ENCODE measurements around the gene CLEC4M.

CLEC4M gene

DNA sequence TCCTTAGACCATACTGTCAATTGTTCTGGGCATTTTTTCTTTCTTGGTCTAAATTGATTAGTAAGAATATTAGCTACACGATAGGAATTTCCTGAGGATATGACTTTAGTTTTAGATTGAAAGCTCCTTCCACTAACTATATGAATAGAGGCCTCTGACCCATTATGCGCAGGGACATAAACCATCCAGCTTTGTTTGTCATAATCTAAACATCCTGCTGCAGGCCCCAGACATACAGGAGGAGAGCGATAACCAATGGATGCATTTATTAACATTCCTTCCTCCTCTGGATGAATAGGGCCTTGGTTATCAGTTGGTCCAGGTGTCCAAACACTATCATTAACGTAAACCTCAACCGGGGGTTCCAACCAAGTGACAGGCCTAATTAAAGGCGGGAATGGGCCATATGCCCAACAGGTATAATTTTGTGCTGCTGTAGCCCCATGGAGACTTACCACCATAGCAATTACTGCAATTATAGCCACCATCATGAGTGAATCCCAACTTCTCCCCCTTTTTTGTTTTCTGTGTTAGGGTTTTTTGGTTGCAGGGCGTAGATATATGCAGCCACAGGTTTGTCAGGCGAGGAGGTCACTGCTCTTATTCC lies 32.6 kb downstream of the CLEC4M start:
- Histone ChIP-seq H3K36me3 (ENCODE audit: control insufficient read depth in 2 of 2, insufficient read depth in 1 of 2, low read length in 2 of 2) (no peaks in the 10 kb centered on the region), H3K27ac (ENCODE audit: extremely low read depth, low read depth, low read length) (no peak overlapping the region), H3K4me1 (ENCODE audit: control insufficient read depth, insufficient read depth, low read length) (no peaks in the 10 kb centered on the region), H3K9me3 (ENCODE audit: control insufficient read depth, insufficient read depth, low read depth, low read length) (no peaks in the 10 kb centered on the region), H3K4me3 (ENCODE audit: low read depth, low read length) (no peak overlapping the region)
- CTCF ChIA-PET = interaction anchor here (0.7 to 7.3 kb wide), 4 partner anchors 11 to 229 kb away, joined by 3 to 80 read pairs (median 3); no protein-coding TSS in a partner anchor
- TF ChIP-seq ZIC2 (tag by site-specific recombination; IDR thresholded peaks at IDR 0.05) = no peak
- TF ChIP-seq SP7 (tag by site-specific recombination; IDR thresholded peaks at IDR 0.05) = peak; percentile 55
- POLR2A ChIA-PET = no interaction called here

DNA sequence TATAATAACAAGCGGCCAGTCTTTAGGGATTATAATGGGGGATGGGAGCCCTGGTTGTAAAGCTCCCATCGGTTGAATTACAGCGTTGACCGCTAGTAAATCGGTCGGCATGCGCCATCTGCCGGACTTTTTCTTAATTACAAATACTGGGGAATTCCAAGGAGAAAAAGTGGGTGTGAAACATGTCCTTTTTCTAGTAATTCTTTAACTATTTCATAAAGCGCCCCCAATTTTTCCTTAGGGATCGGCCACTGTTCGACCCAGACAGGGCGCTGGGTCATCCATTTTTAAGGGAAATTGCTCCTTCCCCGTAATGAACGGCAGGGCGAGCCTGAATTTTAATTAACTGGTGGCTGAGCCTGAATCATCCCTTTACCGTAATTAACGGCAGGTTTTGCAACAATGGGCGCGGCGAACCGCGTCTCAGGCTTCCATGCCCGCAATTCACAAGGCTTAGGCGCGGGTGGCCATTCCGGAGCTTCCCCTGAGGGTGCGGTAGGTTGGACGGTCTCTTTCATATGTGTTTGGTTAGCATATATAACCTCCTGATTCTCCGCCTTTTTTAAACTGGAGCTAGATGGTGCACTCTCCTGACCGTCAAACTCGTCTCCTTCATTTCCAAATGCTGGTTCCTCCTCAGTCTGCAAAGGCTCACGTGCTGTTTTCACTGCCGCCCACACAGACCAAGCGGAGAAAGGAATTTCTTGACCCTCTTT lies 36.8 kb downstream of the CLEC4M start:
- Histone ChIP-seq H3K27ac (ENCODE audit: extremely low read depth, low read depth, low read length) (no peak overlapping the region), H3K4me1 (ENCODE audit: control insufficient read depth, insufficient read depth, low read length) (no peaks in the 10 kb centered on the region), H3K36me3 (ENCODE audit: control insufficient read depth in 2 of 2, insufficient read depth in 1 of 2, low read length in 2 of 2) (no peaks in the 10 kb centered on the region), H3K4me3 (ENCODE audit: low read depth, low read length) (no peak overlapping the region), H3K9me3 (ENCODE audit: control insufficient read depth, insufficient read depth, low read depth, low read length) (no peaks in the 10 kb centered on the region)
- ChIA-PET CTCF (interaction anchor here (0.5 to 7.3 kb wide), 46 partner anchors 9 to 1696 kb away, joined by 3 to 80 read pairs (median 4); partner anchors contain the start of genes ARHGEF18, PCP2 and TRAPPC5), POLR2A (interaction anchor here (0.6 to 1.1 kb wide), 4 partner anchors 31 to 1640 kb away, joined by 4 read pairs; no protein-coding TSS in a partner anchor)
- TF ChIP-seq ZFHX2 (tag by site-specific recombination; conservative IDR thresholded peaks at IDR 0.05) (0 out of 2 replicates have a peak, but pooled peaks have one; percentile 46), YY1 (tag by site-specific recombination; IDR thresholded peaks at IDR 0.05) (0 out of 2 replicates have a peak, but pooled peaks have one; percentile 50), ZNF830 (tag by site-specific recombination; IDR thresholded peaks at IDR 0.05; ENCODE audit: low read depth) (no peak), ZNF560 (tag by site-specific recombination; IDR thresholded peaks at IDR 0.05; ENCODE audit: borderline replicate concordance) (no peak), ZNF335 (tag by site-specific recombination; conservative IDR thresholded peaks at IDR 0.05) (0 out of 2 replicates have a peak, but pooled peaks have one; percentile 24), SP7 (tag by site-specific recombination; IDR thresholded peaks at IDR 0.05) (peak; percentile 66; the same call in 1 of the 2 replicates), KLF16 (tag by site-specific recombination; IDR thresholded peaks at IDR 0.05) (no peak), ZNF112 (tag by site-specific recombination; IDR thresholded peaks at IDR 0.05) (no peak), EGR2 (tag by site-specific recombination; IDR thresholded peaks at IDR 0.05; ENCODE audit: low read depth) (no peak), ZNF211 (tag by site-specific recombination; IDR thresholded peaks at IDR 0.05; ENCODE audit: low read depth) (no peak), ZNF311 (tag by site-specific recombination; IDR thresholded peaks at IDR 0.05; ENCODE audit: borderline replicate concordance) (no peak), ZBTB7A (tag by site-specific recombination; IDR thresholded peaks at IDR 0.05; ENCODE audit: low read depth) (no peak), ZNF654 (tag by site-specific recombination; IDR thresholded peaks at IDR 0.05; ENCODE audit: low read depth) (peak; percentile 80), REPIN1 (tag by site-specific recombination; IDR thresholded peaks at IDR 0.05; ENCODE audit: low read depth) (no peak), ZNF146 (tag by site-specific recombination; IDR thresholded peaks at IDR 0.05) (no peak)
- TF ChIP-seq, protein P1, sequence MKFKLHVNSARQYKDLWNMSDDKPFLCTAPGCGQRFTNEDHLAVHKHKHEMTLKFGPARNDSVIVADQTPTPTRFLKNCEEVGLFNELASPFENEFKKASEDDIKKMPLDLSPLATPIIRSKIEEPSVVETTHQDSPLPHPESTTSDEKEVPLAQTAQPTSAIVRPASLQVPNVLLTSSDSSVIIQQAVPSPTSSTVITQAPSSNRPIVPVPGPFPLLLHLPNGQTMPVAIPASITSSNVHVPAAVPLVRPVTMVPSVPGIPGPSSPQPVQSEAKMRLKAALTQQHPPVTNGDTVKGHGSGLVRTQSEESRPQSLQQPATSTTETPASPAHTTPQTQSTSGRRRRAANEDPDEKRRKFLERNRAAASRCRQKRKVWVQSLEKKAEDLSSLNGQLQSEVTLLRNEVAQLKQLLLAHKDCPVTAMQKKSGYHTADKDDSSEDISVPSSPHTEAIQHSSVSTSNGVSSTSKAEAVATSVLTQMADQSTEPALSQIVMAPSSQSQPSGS (tag by site-specific recombination; IDR thresholded peaks at IDR 0.05; ENCODE audit: low read depth) = no peak
- TF ChIP-seq, protein P2, sequence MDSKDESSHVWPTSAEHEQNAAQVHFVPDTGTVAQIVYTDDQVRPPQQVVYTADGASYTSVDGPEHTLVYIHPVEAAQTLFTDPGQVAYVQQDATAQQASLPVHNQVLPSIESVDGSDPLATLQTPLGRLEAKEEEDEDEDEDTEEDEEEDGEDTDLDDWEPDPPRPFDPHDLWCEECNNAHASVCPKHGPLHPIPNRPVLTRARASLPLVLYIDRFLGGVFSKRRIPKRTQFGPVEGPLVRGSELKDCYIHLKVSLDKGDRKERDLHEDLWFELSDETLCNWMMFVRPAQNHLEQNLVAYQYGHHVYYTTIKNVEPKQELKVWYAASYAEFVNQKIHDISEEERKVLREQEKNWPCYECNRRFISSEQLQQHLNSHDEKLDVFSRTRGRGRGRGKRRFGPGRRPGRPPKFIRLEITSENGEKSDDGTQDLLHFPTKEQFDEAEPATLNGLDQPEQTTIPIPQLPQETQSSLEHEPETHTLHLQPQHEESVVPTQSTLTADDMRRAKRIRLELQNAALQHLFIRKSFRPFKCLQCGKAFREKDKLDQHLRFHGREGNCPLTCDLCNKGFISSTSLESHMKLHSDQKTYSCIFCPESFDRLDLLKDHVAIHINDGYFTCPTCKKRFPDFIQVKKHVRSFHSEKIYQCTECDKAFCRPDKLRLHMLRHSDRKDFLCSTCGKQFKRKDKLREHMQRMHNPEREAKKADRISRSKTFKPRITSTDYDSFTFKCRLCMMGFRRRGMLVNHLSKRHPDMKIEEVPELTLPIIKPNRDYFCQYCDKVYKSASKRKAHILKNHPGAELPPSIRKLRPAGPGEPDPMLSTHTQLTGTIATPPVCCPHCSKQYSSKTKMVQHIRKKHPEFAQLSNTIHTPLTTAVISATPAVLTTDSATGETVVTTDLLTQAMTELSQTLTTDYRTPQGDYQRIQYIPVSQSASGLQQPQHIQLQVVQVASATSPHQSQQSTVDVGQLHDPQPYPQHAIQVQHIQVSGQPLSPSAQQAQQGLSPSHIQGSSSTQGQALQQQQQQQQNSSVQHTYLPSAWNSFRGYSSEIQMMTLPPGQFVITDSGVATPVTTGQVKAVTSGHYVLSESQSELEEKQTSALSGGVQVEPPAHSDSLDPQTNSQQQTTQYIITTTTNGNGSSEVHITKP (tag by site-specific recombination; IDR thresholded peaks at IDR 0.05) = peak; percentile 82
- TF ChIP-seq, protein P3, sequence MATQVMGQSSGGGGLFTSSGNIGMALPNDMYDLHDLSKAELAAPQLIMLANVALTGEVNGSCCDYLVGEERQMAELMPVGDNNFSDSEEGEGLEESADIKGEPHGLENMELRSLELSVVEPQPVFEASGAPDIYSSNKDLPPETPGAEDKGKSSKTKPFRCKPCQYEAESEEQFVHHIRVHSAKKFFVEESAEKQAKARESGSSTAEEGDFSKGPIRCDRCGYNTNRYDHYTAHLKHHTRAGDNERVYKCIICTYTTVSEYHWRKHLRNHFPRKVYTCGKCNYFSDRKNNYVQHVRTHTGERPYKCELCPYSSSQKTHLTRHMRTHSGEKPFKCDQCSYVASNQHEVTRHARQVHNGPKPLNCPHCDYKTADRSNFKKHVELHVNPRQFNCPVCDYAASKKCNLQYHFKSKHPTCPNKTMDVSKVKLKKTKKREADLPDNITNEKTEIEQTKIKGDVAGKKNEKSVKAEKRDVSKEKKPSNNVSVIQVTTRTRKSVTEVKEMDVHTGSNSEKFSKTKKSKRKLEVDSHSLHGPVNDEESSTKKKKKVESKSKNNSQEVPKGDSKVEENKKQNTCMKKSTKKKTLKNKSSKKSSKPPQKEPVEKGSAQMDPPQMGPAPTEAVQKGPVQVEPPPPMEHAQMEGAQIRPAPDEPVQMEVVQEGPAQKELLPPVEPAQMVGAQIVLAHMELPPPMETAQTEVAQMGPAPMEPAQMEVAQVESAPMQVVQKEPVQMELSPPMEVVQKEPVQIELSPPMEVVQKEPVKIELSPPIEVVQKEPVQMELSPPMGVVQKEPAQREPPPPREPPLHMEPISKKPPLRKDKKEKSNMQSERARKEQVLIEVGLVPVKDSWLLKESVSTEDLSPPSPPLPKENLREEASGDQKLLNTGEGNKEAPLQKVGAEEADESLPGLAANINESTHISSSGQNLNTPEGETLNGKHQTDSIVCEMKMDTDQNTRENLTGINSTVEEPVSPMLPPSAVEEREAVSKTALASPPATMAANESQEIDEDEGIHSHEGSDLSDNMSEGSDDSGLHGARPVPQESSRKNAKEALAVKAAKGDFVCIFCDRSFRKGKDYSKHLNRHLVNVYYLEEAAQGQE (tag by site-specific recombination; IDR thresholded peaks at IDR 0.05) = no peak
- TF ChIP-seq, protein P4, sequence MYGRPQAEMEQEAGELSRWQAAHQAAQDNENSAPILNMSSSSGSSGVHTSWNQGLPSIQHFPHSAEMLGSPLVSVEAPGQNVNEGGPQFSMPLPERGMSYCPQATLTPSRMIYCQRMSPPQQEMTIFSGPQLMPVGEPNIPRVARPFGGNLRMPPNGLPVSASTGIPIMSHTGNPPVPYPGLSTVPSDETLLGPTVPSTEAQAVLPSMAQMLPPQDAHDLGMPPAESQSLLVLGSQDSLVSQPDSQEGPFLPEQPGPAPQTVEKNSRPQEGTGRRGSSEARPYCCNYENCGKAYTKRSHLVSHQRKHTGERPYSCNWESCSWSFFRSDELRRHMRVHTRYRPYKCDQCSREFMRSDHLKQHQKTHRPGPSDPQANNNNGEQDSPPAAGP (tag by site-specific recombination; IDR thresholded peaks at IDR 0.05) = peak; percentile 53; the same call in 1 of the 2 replicates
- TF ChIP-seq, protein P5, sequence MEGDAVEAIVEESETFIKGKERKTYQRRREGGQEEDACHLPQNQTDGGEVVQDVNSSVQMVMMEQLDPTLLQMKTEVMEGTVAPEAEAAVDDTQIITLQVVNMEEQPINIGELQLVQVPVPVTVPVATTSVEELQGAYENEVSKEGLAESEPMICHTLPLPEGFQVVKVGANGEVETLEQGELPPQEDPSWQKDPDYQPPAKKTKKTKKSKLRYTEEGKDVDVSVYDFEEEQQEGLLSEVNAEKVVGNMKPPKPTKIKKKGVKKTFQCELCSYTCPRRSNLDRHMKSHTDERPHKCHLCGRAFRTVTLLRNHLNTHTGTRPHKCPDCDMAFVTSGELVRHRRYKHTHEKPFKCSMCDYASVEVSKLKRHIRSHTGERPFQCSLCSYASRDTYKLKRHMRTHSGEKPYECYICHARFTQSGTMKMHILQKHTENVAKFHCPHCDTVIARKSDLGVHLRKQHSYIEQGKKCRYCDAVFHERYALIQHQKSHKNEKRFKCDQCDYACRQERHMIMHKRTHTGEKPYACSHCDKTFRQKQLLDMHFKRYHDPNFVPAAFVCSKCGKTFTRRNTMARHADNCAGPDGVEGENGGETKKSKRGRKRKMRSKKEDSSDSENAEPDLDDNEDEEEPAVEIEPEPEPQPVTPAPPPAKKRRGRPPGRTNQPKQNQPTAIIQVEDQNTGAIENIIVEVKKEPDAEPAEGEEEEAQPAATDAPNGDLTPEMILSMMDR (tag by site-specific recombination; IDR thresholded peaks at IDR 0.05) = 0 out of 2 replicates have a peak, but pooled peaks have one; percentile 23

Measured in HEK293 (cell line).